Caco-2 (cell line): Measurements from ENCODE around the gene BPGM. TPM values are rescaled to one million over a fixed set of nuclear protein-coding genes. Genes with fewer than 3 reads are reported as not detected.
"Not testable (repeated sequence)": the region's sequence is repeated elsewhere in the genome, so short reads cannot be mapped to it uniquely, and the experiment has no call there.

Source experiments
- BruUV-seq: library from RNA; stranded (reverse); fragments of 400-500 nt; replicated peaks from 2 replicates; lab custom pipeline; 2021; lab: Mats Ljungman, UMichigan
- CTCF ChIA-PET: fragments of 300-600 bp; sonication (Branson Sonifier 250); formaldehyde crosslinking; loops from one replicate; lab custom pipeline; 2022; ENCODE audit warnings: antibody characterized with exemption; lab: Charles Lee
- POLR2A ChIA-PET: fragments of 300-600 bp; sonication (Branson Sonifier 250); formaldehyde crosslinking; loops from one replicate; lab custom pipeline; 2022; ENCODE audit warnings: antibody characterized with exemption; lab: Charles Lee
- DNase-seq, 2 experiments: peaks; one replicate each; pipeline versions ENCODE4 v3.0.0 to v3.0.0-alpha.2; 2020 to 2022
- H3K27me3 ChIP-seq: replicated peaks from 2 replicates; pipeline ENCODE4 v1.6.0; 2011; ENCODE audit warnings: low read length; ENCODE audit not compliant: control insufficient read depth, insufficient read depth
- H3K36me3 ChIP-seq: 2 replicates; pipeline ENCODE4 v1.5.1; 2011; ENCODE audit warnings: low read length; ENCODE audit not compliant: control insufficient read depth, insufficient read depth
- H3K4me1 ChIP-seq: fragments of 250-450 bp; sonication (Bioruptor Pico); 2 replicates; pipeline ENCODE4 v1.5.1; 2020; ENCODE audit warnings: mild to moderate bottlenecking
- H3K4me3 ChIP-seq: 2 replicates; pipeline ENCODE4 v1.5.1; 2011; ENCODE audit warnings: low read depth, mild to moderate bottlenecking, control low read depth, low read length
- H3K9me3 ChIP-seq: fragments of 250-450 bp; sonication (Bioruptor Pico); 2 replicates; pipeline ENCODE4 v1.5.1; 2020; ENCODE audit warnings: mild to moderate bottlenecking, moderate library complexity
- H3K27ac Mint-ChIP-seq: one replicate; pipeline ENCODE4 v1.8.0; 2022; ENCODE audit warnings: mixed read lengths; ENCODE audit not compliant: unreplicated experiment
- H3K27me3 Mint-ChIP-seq: one replicate; pipeline ENCODE4 v1.8.0; 2022; ENCODE audit warnings: mixed read lengths; ENCODE audit not compliant: insufficient read depth, unreplicated experiment
- H3K36me3 Mint-ChIP-seq: one replicate; pipeline ENCODE4 v1.8.0; 2022; ENCODE audit warnings: mild to moderate bottlenecking, mixed read lengths; ENCODE audit not compliant: insufficient read depth, unreplicated experiment
- H3K4me1 Mint-ChIP-seq: one replicate; pipeline ENCODE4 v1.8.0; 2022; ENCODE audit warnings: low read depth, mixed read lengths; ENCODE audit not compliant: unreplicated experiment
- H3K4me3 Mint-ChIP-seq: one replicate; pipeline ENCODE4 v1.8.0; 2022; ENCODE audit warnings: mild to moderate bottlenecking, moderate library complexity, mixed read lengths; ENCODE audit not compliant: unreplicated experiment
- H3K9me3 Mint-ChIP-seq: one replicate; pipeline ENCODE4 v1.8.0; 2022; ENCODE audit warnings: mixed read lengths; ENCODE audit not compliant: unreplicated experiment
- intact Hi-C: fragments of 100-400 bp; cut with micrococcal nuclease; formaldehyde crosslinking; loops from one replicate; pipeline ENCODE4 v1.10.0; 2022; ENCODE audit not compliant: unreplicated experiment
- total RNA-seq: library from RNA; stranded (reverse); gene quantifications from 2 replicates; pipeline ENCODE4 v1.2.3, GENCODE V29; 2022
- TF ChIP-seq, protein P1 (sequence below), 2 experiments: fragments of 200-600 bp in 1 of 2; IDR thresholded peaks; 1 replicate in 1 of 2; 2 replicates in 1 of 2; pipeline versions ENCODE4 v1.5.1 to v1.8.0; 2011 to 2022; ENCODE audit warnings: antibody characterized with exemption in 1 of 2, control low read depth in 1 of 2, inconsistent platforms in 1 of 2, low read depth in 1 of 2, low read length in 1 of 2, mild to moderate bottlenecking in 1 of 2, moderate library complexity in 1 of 2; ENCODE audit not compliant: insufficient read depth in 1 of 2, severe bottlenecking in 1 of 2, unreplicated experiment in 1 of 2

Gene BPGM
- total RNA-seq, 1 experiment from 2014 or later: 8.1 TPM

DNA sequence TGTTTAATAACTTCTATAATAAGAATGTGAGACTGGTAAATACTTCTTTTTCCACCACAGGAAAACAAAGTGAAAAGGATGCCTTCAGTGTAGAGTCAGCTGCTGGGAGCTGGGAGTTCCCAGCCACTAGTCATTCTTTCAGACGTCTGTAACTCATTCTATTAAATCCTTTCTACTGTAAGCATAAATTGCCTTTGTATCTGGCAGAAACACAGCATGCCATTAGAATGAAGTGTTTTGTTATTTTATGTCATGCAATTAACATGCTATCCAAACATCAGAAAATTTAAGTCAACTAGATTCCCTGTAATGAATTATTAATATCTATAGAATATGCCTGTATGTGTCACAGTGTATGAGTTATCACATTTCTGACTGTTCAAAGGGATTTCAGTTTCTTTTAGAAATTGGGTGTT is 14.3 kb downstream of the BPGM start:
- no TSS peak for BruUV-seq
- Histone ChIP-seq H3K27me3 (no peaks in the 10 kb centered on the region), H3K9me3 (no peaks in the 10 kb centered on the region), H3K4me3 (no peak overlapping the region), H3K4me1 (no peaks in the 10 kb centered on the region), H3K36me3 (no peaks in the 10 kb centered on the region; the same call in 1 of the 2 replicates)
- ChIA-PET CTCF (no interaction called here), POLR2A (no interaction called here)
- Mint-ChIP-seq H3K9me3 (no peaks in the 10 kb centered on the region), H3K27me3 (no peaks in the 10 kb centered on the region), H3K36me3 (no peaks in the 10 kb centered on the region), H3K27ac (no peak overlapping the region), H3K4me3 (no peak overlapping the region), H3K4me1 (no peaks in the 10 kb centered on the region)
- TF ChIP-seq, protein P1, sequence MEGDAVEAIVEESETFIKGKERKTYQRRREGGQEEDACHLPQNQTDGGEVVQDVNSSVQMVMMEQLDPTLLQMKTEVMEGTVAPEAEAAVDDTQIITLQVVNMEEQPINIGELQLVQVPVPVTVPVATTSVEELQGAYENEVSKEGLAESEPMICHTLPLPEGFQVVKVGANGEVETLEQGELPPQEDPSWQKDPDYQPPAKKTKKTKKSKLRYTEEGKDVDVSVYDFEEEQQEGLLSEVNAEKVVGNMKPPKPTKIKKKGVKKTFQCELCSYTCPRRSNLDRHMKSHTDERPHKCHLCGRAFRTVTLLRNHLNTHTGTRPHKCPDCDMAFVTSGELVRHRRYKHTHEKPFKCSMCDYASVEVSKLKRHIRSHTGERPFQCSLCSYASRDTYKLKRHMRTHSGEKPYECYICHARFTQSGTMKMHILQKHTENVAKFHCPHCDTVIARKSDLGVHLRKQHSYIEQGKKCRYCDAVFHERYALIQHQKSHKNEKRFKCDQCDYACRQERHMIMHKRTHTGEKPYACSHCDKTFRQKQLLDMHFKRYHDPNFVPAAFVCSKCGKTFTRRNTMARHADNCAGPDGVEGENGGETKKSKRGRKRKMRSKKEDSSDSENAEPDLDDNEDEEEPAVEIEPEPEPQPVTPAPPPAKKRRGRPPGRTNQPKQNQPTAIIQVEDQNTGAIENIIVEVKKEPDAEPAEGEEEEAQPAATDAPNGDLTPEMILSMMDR (IDR thresholded peaks at IDR 0.05; ENCODE audit: insufficient read depth in 1 of 2, low read depth in 1 of 2, low read length in 1 of 2, severe bottlenecking in 1 of 2, unreplicated experiment in 1 of 2): no peak
- intact Hi-C loops: no loop called here
- DNase-seq: no peak

DNA sequence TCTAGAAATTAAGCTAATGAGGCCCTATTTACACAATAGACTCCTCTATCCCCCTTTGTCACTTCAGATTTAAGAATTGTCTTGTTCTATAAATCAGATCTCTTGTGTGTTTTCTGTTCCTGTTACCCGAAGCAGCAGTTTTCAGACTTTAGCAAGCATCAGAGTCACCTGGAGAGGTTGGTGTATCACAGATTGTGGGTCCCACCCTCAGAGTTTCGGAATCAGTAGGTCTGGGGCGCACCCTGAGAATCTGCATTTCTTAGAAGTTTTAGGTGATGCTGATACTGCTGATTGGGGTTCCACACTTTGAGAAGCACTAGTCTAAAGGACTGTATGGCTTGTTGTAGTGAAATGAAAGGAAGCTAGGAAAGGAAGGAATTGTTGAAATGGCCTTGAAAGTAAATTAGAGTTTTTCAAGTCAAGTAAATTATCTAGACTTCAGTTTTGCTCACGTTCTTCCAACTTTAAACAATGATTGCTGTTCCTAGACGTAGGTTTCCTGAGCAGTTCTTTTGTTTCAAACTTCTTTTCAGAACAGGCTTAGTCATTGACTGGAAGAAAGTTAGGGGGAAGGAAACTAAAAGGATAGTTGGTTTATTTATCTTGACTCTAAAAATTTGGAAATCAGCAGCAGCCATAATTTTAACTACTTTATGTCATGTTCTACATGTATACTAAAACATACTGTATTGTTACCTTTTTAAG is 15.7 kb downstream of the BPGM start:
- TF ChIP-seq, protein P1 (IDR thresholded peaks at IDR 0.05; ENCODE audit: insufficient read depth in 1 of 2, low read depth in 1 of 2, low read length in 1 of 2, severe bottlenecking in 1 of 2, unreplicated experiment in 1 of 2): no peak
- no peaks in the 10 kb centered on the region for H3K9me3 Mint-ChIP-seq
- H3K27me3 Mint-ChIP-seq: no peaks in the 10 kb centered on the region
- H3K9me3 ChIP-seq: no peaks in the 10 kb centered on the region
- H3K4me1 ChIP-seq: no peaks in the 10 kb centered on the region
- intact Hi-C loops: no loop called here
- no peak overlapping the region for H3K27ac Mint-ChIP-seq
- ChIA-PET CTCF (no interaction called here), POLR2A (interaction anchor here (0.5 kb wide), 1 partner anchor 1584 kb away, joined by 6 read pairs; no protein-coding TSS in a partner anchor)
- no peak for DNase-seq
- no peaks in the 10 kb centered on the region for H3K36me3 Mint-ChIP-seq
- H3K4me3 Mint-ChIP-seq: no peak overlapping the region
- H3K4me1 Mint-ChIP-seq: no peaks in the 10 kb centered on the region
- no peaks in the 10 kb centered on the region; the same call in 1 of the 2 replicates for H3K36me3 ChIP-seq
- no peaks in the 10 kb centered on the region for H3K27me3 ChIP-seq
- no peak overlapping the region for H3K4me3 ChIP-seq
- BruUV-seq: no TSS peak

DNA sequence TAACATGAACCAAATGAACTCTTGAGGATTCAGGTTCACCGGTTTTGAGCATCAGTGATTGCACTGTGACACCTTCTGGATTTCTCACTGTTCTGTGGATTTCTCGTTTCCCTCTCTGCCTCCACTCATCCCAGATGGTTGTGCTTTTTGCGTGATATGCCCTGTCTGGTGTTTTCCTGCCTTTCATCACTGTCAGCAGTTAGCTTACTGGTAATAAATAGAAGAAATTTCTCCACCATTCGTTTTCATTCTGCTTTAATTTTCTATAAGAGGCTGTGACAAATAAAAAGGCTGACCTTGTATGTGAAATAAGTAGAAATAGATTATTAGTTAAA is 16.2 kb downstream of the BPGM start:
- CTCF ChIA-PET: no interaction called here
- H3K27ac Mint-ChIP-seq: no peak overlapping the region
- Histone ChIP-seq H3K9me3 (no peaks in the 10 kb centered on the region), H3K27me3 (no peaks in the 10 kb centered on the region), H3K4me3 (no peak overlapping the region), H3K36me3 (no peaks in the 10 kb centered on the region; the same call in 1 of the 2 replicates), H3K4me1 (no peaks in the 10 kb centered on the region)
- no peaks in the 10 kb centered on the region for H3K27me3 Mint-ChIP-seq
- no TSS peak for BruUV-seq
- POLR2A ChIA-PET: no interaction called here
- H3K4me1 Mint-ChIP-seq: no peaks in the 10 kb centered on the region
- no peaks in the 10 kb centered on the region for H3K36me3 Mint-ChIP-seq
- no peak for DNase-seq
- H3K4me3 Mint-ChIP-seq: no peak overlapping the region
- TF ChIP-seq, protein P1 (IDR thresholded peaks at IDR 0.05; ENCODE audit: insufficient read depth in 1 of 2, low read depth in 1 of 2, low read length in 1 of 2, severe bottlenecking in 1 of 2, unreplicated experiment in 1 of 2): no peak
- H3K9me3 Mint-ChIP-seq: no peaks in the 10 kb centered on the region
- intact Hi-C loops: no loop called here

DNA sequence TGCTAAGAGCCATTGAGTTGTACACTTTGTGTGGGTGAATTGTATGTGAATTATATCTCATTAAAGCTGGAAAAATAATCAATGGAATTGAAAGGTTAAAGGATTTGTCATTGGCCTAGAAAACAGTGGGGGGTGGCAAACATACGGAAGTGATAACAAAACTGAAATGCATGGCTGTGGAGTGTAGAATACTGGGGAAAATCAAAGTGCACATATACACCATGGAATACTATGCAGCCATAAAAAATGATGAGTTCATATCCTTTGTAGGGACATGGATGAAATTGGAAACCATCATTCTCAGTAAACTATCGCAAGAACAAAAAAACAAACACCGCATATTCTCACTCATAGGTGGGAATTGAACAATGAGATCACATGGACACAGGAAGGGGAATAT is 18.4 kb downstream of the BPGM start:
- DNase-seq, H3K36me3 ChIP-seq, BruUV-seq, H3K27me3 ChIP-seq, POLR2A ChIA-PET, CTCF ChIA-PET, H3K4me3 Mint-ChIP-seq, H3K27ac Mint-ChIP-seq, intact Hi-C loops, H3K4me1 Mint-ChIP-seq, H3K4me1 ChIP-seq, H3K27me3 Mint-ChIP-seq, H3K36me3 Mint-ChIP-seq, H3K9me3 Mint-ChIP-seq, H3K4me3 ChIP-seq, H3K9me3 ChIP-seq: not testable (repeated sequence)
